H1 (cell line): ENCODE results near the gene PDE4D. TPM values are rescaled to one million over a fixed set of nuclear protein-coding genes. Genes with fewer than 3 reads are reported as not detected.

Experiments
- CTCF ChIA-PET: fragments of 300-600 bp; sonication (Branson Sonifier 250); formaldehyde crosslinking; loops from one replicate; lab custom pipeline; 2021; ENCODE audit not compliant: partially characterized antibody; lab: Charles Lee
- POLR2A ChIA-PET: fragments of 300-600 bp; sonication (Branson Sonifier 250); formaldehyde crosslinking; loops from one replicate; lab custom pipeline; 2021; ENCODE audit warnings: inconsistent platforms; ENCODE audit not compliant: partially characterized antibody; lab: Charles Lee
- DNase-seq, 2 experiments: peaks; one replicate each; pipeline versions ENCODE4 v3.0.0 to v3.0.0-alpha.2; 2010 to 2022; ENCODE audit warnings: low spot score in 2 of 2, low read depth in 1 of 2, mixed read lengths in 1 of 2
- FAIRE-seq: peaks from 2 replicates; lab custom pipeline; 2011; peaks lifted over from hg19 to GRCh38; lab: Jason Lieb, UNC
- H2AFZ ChIP-seq: 2 replicates; pipeline ENCODE4 v1.8.1; 2012; ENCODE audit warnings: low read length, inconsistent platforms
- H2AK5ac ChIP-seq: 2 replicates; pipeline ENCODE4 v1.6.1; 2013; ENCODE audit warnings: low read depth, low read length
- H2BK120ac ChIP-seq: replicated peaks from 2 replicates; pipeline ENCODE3; 2013; ENCODE audit warnings: low read depth, low read length, inconsistent platforms
- H2BK12ac ChIP-seq: 2 replicates; pipeline ENCODE4 v1.6.1; 2013; ENCODE audit warnings: low read depth, low read length
- H2BK15ac ChIP-seq: 2 replicates; pipeline ENCODE4 v1.6.1; 2013; ENCODE audit warnings: low read length
- H2BK20ac ChIP-seq: 2 replicates; pipeline ENCODE4 v1.6.1; 2013; ENCODE audit warnings: low read length
- H2BK5ac ChIP-seq: 2 replicates; pipeline ENCODE4 v1.6.1; 2013; ENCODE audit warnings: low read depth, low read length
- H3K14ac ChIP-seq: 2 replicates; pipeline ENCODE4 v1.6.1; 2013; ENCODE audit warnings: inconsistent platforms; ENCODE audit not compliant: insufficient read length
- H3K18ac ChIP-seq: 2 replicates; pipeline ENCODE4 v1.6.1; 2013; ENCODE audit warnings: low read length; ENCODE audit errors: extremely low read depth
- H3K23ac ChIP-seq: 2 replicates; pipeline ENCODE4 v1.6.1; 2013; ENCODE audit warnings: inconsistent platforms; ENCODE audit not compliant: insufficient read length
- H3K23me2 ChIP-seq: 2 replicates; pipeline ENCODE4 v1.6.1; 2013; ENCODE audit warnings: low read depth, low read length
- H3K27ac ChIP-seq: 2 replicates; pipeline ENCODE4 v1.6.1; 2011; ENCODE audit warnings: low read depth, low read length, inconsistent platforms
- H3K27me3 ChIP-seq, 4 experiments: replicated peaks in 1 of 4; 1 replicate in 1 of 4; 2 replicates in 3 of 4; pipeline versions ENCODE4 v1.6.1 to v1.8.1; 2011 to 2013; ENCODE audit warnings: low read length in 3 of 4, mild to moderate bottlenecking in 3 of 4, inconsistent platforms in 2 of 4, mixed read lengths in 2 of 4, moderate library complexity in 1 of 4; ENCODE audit not compliant: control insufficient read depth in 3 of 4, insufficient read depth in 3 of 4; ENCODE audit errors: extremely low read depth in 1 of 4
- H3K36me3 ChIP-seq, 4 experiments: 2 replicates each; pipeline versions ENCODE4 v1.6.1 to v1.8.1; 2011 to 2013; ENCODE audit warnings: mild to moderate bottlenecking in 4 of 4, low read length in 3 of 4, moderate library complexity in 2 of 4, control low read depth in 1 of 4, inconsistent platforms in 1 of 4; ENCODE audit not compliant: insufficient read depth in 4 of 4, control insufficient read depth in 2 of 4
- H3K4ac ChIP-seq: replicated peaks from 2 replicates; pipeline ENCODE3; 2013; ENCODE audit warnings: low read length, low read depth, mixed read lengths, inconsistent platforms; ENCODE audit not compliant: insufficient read length
- H3K4me1 ChIP-seq, 4 experiments: replicated peaks in 1 of 4; 1 replicate in 1 of 4; 2 replicates in 3 of 4; pipeline versions ENCODE4 v1.6.1 to v1.8.1; 2011 to 2013; ENCODE audit warnings: low read length in 3 of 4, inconsistent platforms in 2 of 4, mixed read lengths in 1 of 4; ENCODE audit not compliant: insufficient read depth in 4 of 4, control insufficient read depth in 3 of 4
- H3K4me2 ChIP-seq, 2 experiments: 2 replicates each; pipeline versions ENCODE4 v1.6.1 to v1.8.1; 2011 to 2013; ENCODE audit warnings: low read depth in 2 of 2, low read length in 2 of 2, control low read depth in 1 of 2, inconsistent platforms in 1 of 2, mild to moderate bottlenecking in 1 of 2; ENCODE audit not compliant: insufficient read depth in 1 of 2
- H3K4me3 ChIP-seq, 4 experiments: fragments of 200-600, 300-600 bp in 1 of 4; sonication (generic), shearing (Covaris generic), sonication (Bioruptor Twin) in 1 of 4; 2 replicates each; pipeline versions ENCODE4 v1.5.1 to v1.8.1; 2011 to 2016; ENCODE audit warnings: low read length in 4 of 4, low read depth in 3 of 4, control low read depth in 2 of 4, inconsistent platforms in 2 of 4, mild to moderate bottlenecking in 2 of 4, mixed read lengths in 1 of 4, moderate library complexity in 1 of 4; ENCODE audit not compliant: insufficient read depth in 2 of 4; ENCODE audit errors: extremely low read depth in 1 of 4
- H3K56ac ChIP-seq: replicated peaks from 2 replicates; pipeline ENCODE3; 2013; ENCODE audit warnings: low read depth, mild to moderate bottlenecking, mixed read lengths, low read length, inconsistent platforms; ENCODE audit not compliant: insufficient read length
- H3K79me1 ChIP-seq: 2 replicates; pipeline ENCODE4 v1.6.1; 2013; ENCODE audit warnings: low read depth, low read length, control low read depth
- H3K79me2 ChIP-seq, 2 experiments: 2 replicates each; pipeline versions ENCODE4 v1.6.1 to v1.8.1; 2012 to 2013; ENCODE audit warnings: low read length in 2 of 2, mild to moderate bottlenecking in 2 of 2, inconsistent platforms in 1 of 2; ENCODE audit not compliant: insufficient read depth in 2 of 2, control insufficient read depth in 1 of 2
- H3K9ac ChIP-seq, 4 experiments: replicated peaks in 1 of 4; 1 replicate in 1 of 4; 2 replicates in 3 of 4; pipeline versions ENCODE4 v1.6.1 to v1.8.1; 2011 to 2013; ENCODE audit warnings: low read depth in 3 of 4, low read length in 3 of 4, control low read depth in 2 of 4, mild to moderate bottlenecking in 2 of 4, moderate library complexity in 2 of 4, inconsistent platforms in 1 of 4; ENCODE audit errors: extremely low read depth in 1 of 4
- H3K9me3 ChIP-seq, 2 experiments: 2 replicates each; pipeline versions ENCODE4 v1.6.1 to v1.8.1; 2012 to 2013; ENCODE audit warnings: mild to moderate bottlenecking in 2 of 2, moderate library complexity in 2 of 2, control low read depth in 1 of 2, inconsistent platforms in 1 of 2, low read depth in 1 of 2, low read length in 1 of 2, mixed read lengths in 1 of 2; ENCODE audit not compliant: insufficient read depth in 2 of 2
- H4K20me1 ChIP-seq, 2 experiments: replicated peaks in 1 of 2; 2 replicates each; pipeline versions ENCODE3 to v1.8.1; 2011 to 2013; ENCODE audit warnings: inconsistent platforms in 2 of 2, low read length in 2 of 2, mild to moderate bottlenecking in 1 of 2; ENCODE audit not compliant: insufficient read depth in 2 of 2, control insufficient read depth in 1 of 2
- H4K5ac ChIP-seq: 2 replicates; pipeline ENCODE4 v1.6.1; 2013; ENCODE audit warnings: low read length, low read depth, mixed read lengths, inconsistent platforms; ENCODE audit not compliant: insufficient read length
- H4K8ac ChIP-seq: 2 replicates; pipeline ENCODE4 v1.8.0; 2013; ENCODE audit warnings: mild to moderate bottlenecking, moderate library complexity, low read length, inconsistent platforms; ENCODE audit not compliant: insufficient read depth; ENCODE audit errors: extremely low read depth
- H4K91ac ChIP-seq: replicated peaks from 2 replicates; pipeline ENCODE3; 2013; ENCODE audit warnings: low read length, mixed read lengths, inconsistent platforms; ENCODE audit not compliant: insufficient read length
- ATF2 ChIP-seq: IDR thresholded peaks from 2 replicates; pipeline ENCODE4 v1.6.1; 2012; ENCODE audit warnings: low read length, inconsistent platforms
- ATF3 ChIP-seq: IDR thresholded peaks from 2 replicates; pipeline ENCODE4 v1.6.1; 2011; ENCODE audit warnings: low read depth, mild to moderate bottlenecking, low read length; ENCODE audit not compliant: insufficient read depth
- CHD2 ChIP-seq: IDR thresholded peaks from 2 replicates; pipeline ENCODE4 v1.6.1; 2012; ENCODE audit warnings: low read length, improper control_type of control experiment
- E2F6 ChIP-seq: IDR thresholded peaks from 2 replicates; pipeline ENCODE4 v1.6.1; 2012; ENCODE audit warnings: inconsistent platforms
- EGR1 ChIP-seq: IDR thresholded peaks from 2 replicates; pipeline ENCODE4 v1.6.1; 2011; ENCODE audit warnings: low read depth, low read length, borderline replicate concordance
- FOSL1 ChIP-seq: IDR thresholded peaks from 2 replicates; pipeline ENCODE4 v1.6.1; 2011; ENCODE audit warnings: mild to moderate bottlenecking, low read depth, low read length, moderate library complexity; ENCODE audit not compliant: insufficient read depth
- NANOG ChIP-seq: IDR thresholded peaks from 2 replicates; pipeline ENCODE4 v1.6.1; 2011; ENCODE audit warnings: low read length, low read depth, mild to moderate bottlenecking, inconsistent platforms; ENCODE audit not compliant: insufficient read depth, poor library complexity, severe bottlenecking
- SP2 ChIP-seq: IDR thresholded peaks from 2 replicates; pipeline ENCODE4 v1.6.1; 2012; ENCODE audit warnings: mild to moderate bottlenecking, low read length, inconsistent platforms
- TBP ChIP-seq: IDR thresholded peaks from 2 replicates; pipeline ENCODE4 v1.6.1; 2011; ENCODE audit warnings: low read depth, low read length, improper control_type of control experiment
- ZNF274 ChIP-seq: IDR thresholded peaks from 2 replicates; pipeline ENCODE4 v1.7.0; 2012; ENCODE audit warnings: low read length, borderline replicate concordance; ENCODE audit errors: extremely low read depth
- WGBS, 2 experiments: shearing (Covaris generic) in 1 of 2; methylation state at CpG; one replicate each; pipeline versions ENCODE4 v1.1.6 to v1.1.7; 2013 to 2015; ENCODE audit warnings: low lambda C conversion rate in 2 of 2, mixed read lengths in 2 of 2, inconsistent platforms in 1 of 2, low coverage in 1 of 2, missing lambda C conversion rate in 1 of 2; ENCODE audit not compliant: insufficient replicate concordance in 2 of 2, insufficient coverage in 1 of 2, insufficient read length in 1 of 2; ENCODE audit errors: extremely low coverage in 1 of 2, missing lambda C conversion rate in 1 of 2; 5-methylcytosine and 5-hydroxymethylcytosine counted together
- polyA plus RNA-seq, 7 experiments: library from polyadenylated mRNA; depleted of rRNA in 3 of 7; stranded (reverse) in 5 of 7; unstranded in 2 of 7; fragments of >200 nt in 5 of 7; fragments of 200-250 nt in 2 of 7; gene quantifications; 1 replicate in 5 of 7; 2 replicates in 1 of 7; 4 replicates in 1 of 7; pipeline versions ENCODE4 v1.2.1 to v1.2.3, GENCODE V29; 2011 to 2013; ENCODE audit warnings: missing spikeins in 2 of 7, mixed read lengths in 2 of 7
- total RNA-seq: library from RNA; stranded (reverse); fragmentation: NEBNext Ultra II Directional; extraction: Animal tissue kit (Norgen Biotek cat#: 25700); gene quantifications from 2 replicates; pipeline ENCODE4 v1.2.1, GENCODE V29; 2021

Gene PDE4D
- total and polyA plus RNA-seq, 2 of the 8 experiments (the other 6 are each of a cell fraction or from before 2014, with no cell fraction given), result 2.3 to 3.7 TPM

GRCh38 chr5:59817536-59817935 is 76.0 kb downstream of the PDE4D start:
- WGBS, 2 experiments, result 98% methylated on average over 6 of the region's 6 CpGs; no CpG with 5 or more reads in 1 of the 2 experiments
- Histone ChIP-seq H2BK120ac (no peak overlapping the region), H3K36me3 (no peaks in the 10 kb centered on the region), H3K27me3 (no peaks in the 10 kb centered on the region), H3K4me2 (no peak overlapping the region), H3K56ac (no peak overlapping the region), H2BK5ac (no peak overlapping the region), H2BK12ac (no peak overlapping the region), H2AK5ac (no peak overlapping the region), H2AFZ (no peak overlapping the region), H3K27ac (no peak overlapping the region), H4K20me1 (no peaks in the 10 kb centered on the region), H4K8ac (no peak overlapping the region), H4K91ac (no peak overlapping the region), H3K4ac (no peak overlapping the region), H3K4me3 (no peak overlapping the region), H3K9ac (no peak overlapping the region), H2BK20ac (no peak overlapping the region), H2BK15ac (no peak overlapping the region), H3K79me1 (no peaks in the 10 kb centered on the region), H3K23ac (no peak overlapping the region), H4K5ac (no peak overlapping the region), H3K9me3 (no peaks in the 10 kb centered on the region), H3K4me1 (no peaks in the 10 kb centered on the region), H3K79me2 (no peaks in the 10 kb centered on the region), H3K23me2 (no peaks in the 10 kb centered on the region), H3K14ac (no peak overlapping the region), H3K18ac (no peak overlapping the region)
- TF ChIP-seq ATF2, result no peak
- TF ChIP-seq ZNF274, result no peak
- no peak for TF ChIP-seq SP2
- TF ChIP-seq ATF3, result no peak
- TF ChIP-seq CHD2, result no peak
- no peak for TF ChIP-seq TBP
- TF ChIP-seq EGR1, result no peak
- TF ChIP-seq FOSL1, result no peak
- no peak for TF ChIP-seq E2F6
- no peak for TF ChIP-seq NANOG
- CTCF ChIA-PET, result interaction anchor here (0.6 to 6.8 kb wide), 9 partner anchors 7 to 478 kb away, joined by 3 to 59 read pairs (median 3); no protein-coding TSS in a partner anchor
- POLR2A ChIA-PET, result no interaction called here
- no peak for DNase-seq
- no peak for FAIRE-seq
